NCI-H146 treated with DMSO at 0.1 percent for 48 hours (cell line): ENCODE results near the gene CCNY.

Experiments
- DNase-seq: peaks from one replicate; lab custom pipeline; 2025; ENCODE audit not compliant: unreplicated experiment; lab: John Stamatoyannopoulos, UW

Gene CCNY

GRCh38 chr10:35607475-35608327 is 271.4 kb downstream of the CCNY start:
- DNase-seq = no peak

GRCh38 chr10:35608328-35608672 is 272.0 kb downstream of the CCNY start:
- DNase-seq = no peak

GRCh38 chr10:35611750-35612149 is 275.4 kb downstream of the CCNY start:
- DNase-seq = no peak

GRCh38 chr10:35612385-35613106 is 276.2 kb downstream of the CCNY start:
- DNase-seq = no peak

- no peak for DNase-seq
These were observed 276.8 kb downstream of the CCNY start for GRCh38 chr10:35613107-35613440.

GRCh38 chr10:35613597-35614226 is 277.4 kb downstream of the CCNY start:
- no peak for DNase-seq

- no peak for DNase-seq
These were observed 278.0 kb downstream of the CCNY start for GRCh38 chr10:35614312-35614711.
